HG03066 (cell line): Measurements from ENCODE around the gene ZIC1.

Source experiments
- ATAC-seq: cut with Tn5 transposase; IDR thresholded peaks from one replicate; pipeline ENCODE4 v1.9.1; 2021; ENCODE audit warnings: low read depth; ENCODE audit not compliant: unreplicated experiment

Gene ZIC1

GRCh38 chr3:147379651-147380050, 29.5 kb upstream of the ZIC1 start:
- ATAC-seq = no peak

- no peak for ATAC-seq
These were observed 28.7 kb upstream of the ZIC1 start for GRCh38 chr3:147380387-147380951.

GRCh38 chr3:147380977-147381376, 28.2 kb upstream of the ZIC1 start:
- no peak for ATAC-seq

- ATAC-seq = no peak
These were observed 27.6 kb upstream of the ZIC1 start for GRCh38 chr3:147381596-147381995.

- no peak for ATAC-seq
These were observed 25.5 kb upstream of the ZIC1 start for GRCh38 chr3:147383617-147384016.

GRCh38 chr3:147384210-147385058, 24.7 kb upstream of the ZIC1 start:
- no peak for ATAC-seq

- ATAC-seq = no peak
These were observed 23.8 kb upstream of the ZIC1 start for GRCh38 chr3:147385059-147386012.

- ATAC-seq = no peak
These were observed 21.8 kb upstream of the ZIC1 start for GRCh38 chr3:147387291-147387884.

- ATAC-seq = no peak
These were observed 21.1 kb upstream of the ZIC1 start for GRCh38 chr3:147387885-147388699.

- no peak for ATAC-seq
These were observed 20.2 kb upstream of the ZIC1 start for GRCh38 chr3:147388700-147389580.

- no peak for ATAC-seq
These were observed 19.4 kb upstream of the ZIC1 start for GRCh38 chr3:147389717-147390116.

GRCh38 chr3:147390589-147391569, 18.3 kb upstream of the ZIC1 start:
- ATAC-seq = no peak

- no peak for ATAC-seq
These were observed 17.2 kb upstream of the ZIC1 start for GRCh38 chr3:147391781-147392624.

GRCh38 chr3:147392625-147392946, 16.6 kb upstream of the ZIC1 start:
- no peak for ATAC-seq

GRCh38 chr3:147393261-147393942, 15.8 kb upstream of the ZIC1 start:
- ATAC-seq = no peak
